Activated CD4-positive, alpha-beta T cell treated with anti-CD3 and anti-CD28 coated beads for 36 hours (primary cell): Measurements from ENCODE around the gene POLRMT. TPM values are rescaled to one million over a fixed set of nuclear protein-coding genes. Genes with fewer than 3 reads are reported as not detected.

Experiments used
- ATAC-seq: fragments of 200-7000 bp; cut with Tn5 transposase; one replicate; pipeline ENCODE4 v1.10.0; 2021; ENCODE audit warnings: mild to moderate bottlenecking, moderate library complexity
- CTCF ChIA-PET: fragments of 350-600 bp; sonication (Branson Sonifier 250); formaldehyde crosslinking; loops from one replicate; lab custom pipeline; 2021; ENCODE audit warnings: antibody characterized with exemption; lab: Charles Lee
- POLR2A ChIA-PET: fragments of 350-600 bp; sonication (Branson Sonifier 250); formaldehyde crosslinking; loops from one replicate; lab custom pipeline; 2021; ENCODE audit warnings: antibody characterized with exemption, inconsistent platforms; lab: Charles Lee
- DNase-seq: peaks from one replicate; pipeline ENCODE4 v3.0.0-alpha.2; 2020
- H3K27ac Mint-ChIP-seq: one replicate; pipeline ENCODE4 v1.8.0; 2021; ENCODE audit warnings: mixed read lengths
- H3K27me3 Mint-ChIP-seq: one replicate; pipeline ENCODE4 v1.8.0; 2021; ENCODE audit warnings: mixed read lengths
- H3K36me3 Mint-ChIP-seq: one replicate; pipeline ENCODE4 v1.8.0; 2021; ENCODE audit warnings: low read depth, mixed read lengths
- H3K4me1 Mint-ChIP-seq: one replicate; pipeline ENCODE4 v1.8.0; 2021; ENCODE audit warnings: mixed read lengths
- H3K4me3 Mint-ChIP-seq: one replicate; pipeline ENCODE4 v1.8.0; 2021; ENCODE audit warnings: mild to moderate bottlenecking, moderate library complexity, mixed read lengths
- H3K9me3 Mint-ChIP-seq: one replicate; pipeline ENCODE4 v1.8.0; 2021; ENCODE audit warnings: low read depth, mixed read lengths
- intact Hi-C, 2 experiments: fragments of 100-400 bp; cut with DNase I in 1 of 2; cut with micrococcal nuclease in 1 of 2; formaldehyde crosslinking; loops; one replicate each; pipeline versions ENCODE4 v1.14.2 to v1.15.1; 2022 to 2024; cut with DNase I, micrococcal nuclease
- total RNA-seq, 2 experiments: library from RNA; stranded (reverse); gene quantifications; one replicate each; pipeline ENCODE4 v1.2.3, GENCODE V29; 2021

POLRMT gene
- total RNA-seq, 2 experiments from 2014 or later = 69.0 to 77.4 TPM

GRCh38 chr19:662207-662961 lies 29.0 kb upstream of the POLRMT start:
- Mint-ChIP-seq H3K4me3 (peak overlapping the region; percentile 96), H3K36me3 (peaks cover 15% of the 10 kb centered on the region), H3K9me3 (no peaks in the 10 kb centered on the region), H3K27me3 (no peaks in the 10 kb centered on the region), H3K27ac (peak overlapping the region; percentile 95), H3K4me1 (peaks cover 42% of the 10 kb centered on the region)
- ChIA-PET CTCF (interaction anchor here (0.6 to 1.7 kb wide), 2 partner anchors 71 to 72 kb away, joined by 3 to 13 read pairs; no protein-coding TSS in a partner anchor), POLR2A (interaction anchor here (1.0 to 1.8 kb wide), 2 partner anchors 18 to 137 kb away, joined by 5 to 7 read pairs; no protein-coding TSS in a partner anchor)
- intact Hi-C loops = loop anchor here (1.0 to 5.0 kb wide), 9 partner anchors 90 to 586 kb away; partner anchors contain the start of genes BSG (in 1 of the 2), MIDN (in 1 of the 2), PTBP1 (in 1 of the 2) and RNU6-2 (in 1 of the 2)
- peak; percentile 35 for ATAC-seq
- DNase-seq = peak; percentile 85

DNA sequence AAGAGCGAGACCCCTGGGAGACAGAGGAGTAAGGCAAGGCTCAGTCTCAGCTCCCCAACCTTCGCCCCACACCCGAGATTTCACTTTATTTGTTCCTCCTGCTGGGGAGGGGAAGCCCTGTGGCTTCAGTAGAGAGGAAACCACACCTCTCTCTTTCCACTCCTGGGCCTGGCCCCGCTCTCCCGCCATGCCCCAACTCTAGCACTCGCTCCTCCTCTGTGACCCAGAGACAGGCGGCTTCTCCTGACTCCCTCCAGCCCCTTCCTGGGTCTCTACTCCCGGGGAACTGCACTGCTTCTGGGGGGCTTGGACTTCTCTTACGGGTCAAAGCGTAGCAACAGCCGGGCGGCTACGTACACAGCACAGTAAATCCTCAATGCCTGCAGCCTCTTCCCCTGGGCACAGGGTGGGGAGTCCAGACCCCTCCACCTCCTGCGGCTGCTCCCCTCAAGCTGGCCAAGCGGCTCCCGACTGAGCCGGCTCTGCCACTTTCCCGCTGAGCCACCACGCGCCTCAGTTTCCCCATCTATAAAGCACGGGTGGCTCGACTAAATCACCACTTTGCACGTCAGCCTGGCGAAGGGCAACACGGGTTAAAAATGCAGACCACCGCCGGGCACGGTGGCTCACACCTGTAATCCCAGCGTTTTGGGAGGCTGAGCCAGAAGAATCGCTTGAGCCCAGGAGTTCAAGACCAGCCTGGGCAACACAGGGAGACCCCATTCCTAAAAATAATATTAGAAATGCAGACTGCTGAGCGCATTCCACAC lies 28.3 kb upstream of the POLRMT start:
- DNase-seq = peak; percentile 81
- peak overlapping the region; percentile 95 for H3K27ac Mint-ChIP-seq
- peak overlapping the region; percentile 96 for H3K4me3 Mint-ChIP-seq
- ATAC-seq = peak; percentile 50
- intact Hi-C loops = loop anchor here (1.0 to 5.0 kb wide), 10 partner anchors 28 to 587 kb away; partner anchors contain the start of genes BSG (in 1 of the 2), MIDN (in 1 of the 2), POLRMT (in 1 of the 2) and PTBP1 (in 1 of the 2)
- no peaks in the 10 kb centered on the region for H3K27me3 Mint-ChIP-seq
- H3K4me1 Mint-ChIP-seq = peaks cover 47% of the 10 kb centered on the region
- ChIA-PET CTCF (interaction anchor here (0.6 to 0.7 kb wide), 2 partner anchors 25 to 73 kb away, joined by 3 to 4 read pairs; no protein-coding TSS in a partner anchor), POLR2A (interaction anchor here (1.0 to 1.7 kb wide), 2 partner anchors 50 to 87 kb away, joined by 3 to 8 read pairs; no protein-coding TSS in a partner anchor)
- no peaks in the 10 kb centered on the region for H3K9me3 Mint-ChIP-seq
- peaks cover 15% of the 10 kb centered on the region for H3K36me3 Mint-ChIP-seq

GRCh38 chr19:660793-661426 lies 27.6 kb upstream of the POLRMT start:
- DNase-seq = no peak
- Mint-ChIP-seq H3K27me3 (no peaks in the 10 kb centered on the region), H3K9me3 (no peaks in the 10 kb centered on the region), H3K27ac (peak overlapping the region; percentile 95), H3K4me1 (peaks cover 51% of the 10 kb centered on the region), H3K4me3 (peak overlapping the region; percentile 96), H3K36me3 (peaks cover 20% of the 10 kb centered on the region)
- ATAC-seq = no peak
- intact Hi-C loops = loop anchor here (1.0 to 5.0 kb wide), 6 partner anchors 28 to 511 kb away; partner anchors contain the start of genes BSG (in 1 of the 2), POLRMT (in 1 of the 2), PTBP1 (in 1 of the 2) and SBNO2 (in 1 of the 2)
- ChIA-PET POLR2A (interaction anchor here (0.5 to 1.7 kb wide), 4 partner anchors 20 to 498 kb away, joined by 3 to 8 read pairs (median 3); no protein-coding TSS in a partner anchor), CTCF (interaction anchor here (0.7 kb wide), 1 partner anchor 24 kb away, joined by 4 read pairs; no protein-coding TSS in a partner anchor)

GRCh38 chr19:658916-659839 lies 25.8 kb upstream of the POLRMT start:
- H3K27ac Mint-ChIP-seq = peak overlapping the region; percentile 95
- H3K4me1 Mint-ChIP-seq = peaks cover 55% of the 10 kb centered on the region
- H3K9me3 Mint-ChIP-seq = no peaks in the 10 kb centered on the region
- peak overlapping the region; percentile 96 for H3K4me3 Mint-ChIP-seq
- DNase-seq (peak; percentile 48), ATAC-seq (no peak)
- no peaks in the 10 kb centered on the region for H3K27me3 Mint-ChIP-seq
- H3K36me3 Mint-ChIP-seq = peaks cover 32% of the 10 kb centered on the region
- ChIA-PET CTCF (interaction anchor here (0.6 kb wide), 1 partner anchor 148 kb away, joined by 4 read pairs; no protein-coding TSS in a partner anchor), POLR2A (no interaction called here)
- intact Hi-C loops = no loop called here

DNA sequence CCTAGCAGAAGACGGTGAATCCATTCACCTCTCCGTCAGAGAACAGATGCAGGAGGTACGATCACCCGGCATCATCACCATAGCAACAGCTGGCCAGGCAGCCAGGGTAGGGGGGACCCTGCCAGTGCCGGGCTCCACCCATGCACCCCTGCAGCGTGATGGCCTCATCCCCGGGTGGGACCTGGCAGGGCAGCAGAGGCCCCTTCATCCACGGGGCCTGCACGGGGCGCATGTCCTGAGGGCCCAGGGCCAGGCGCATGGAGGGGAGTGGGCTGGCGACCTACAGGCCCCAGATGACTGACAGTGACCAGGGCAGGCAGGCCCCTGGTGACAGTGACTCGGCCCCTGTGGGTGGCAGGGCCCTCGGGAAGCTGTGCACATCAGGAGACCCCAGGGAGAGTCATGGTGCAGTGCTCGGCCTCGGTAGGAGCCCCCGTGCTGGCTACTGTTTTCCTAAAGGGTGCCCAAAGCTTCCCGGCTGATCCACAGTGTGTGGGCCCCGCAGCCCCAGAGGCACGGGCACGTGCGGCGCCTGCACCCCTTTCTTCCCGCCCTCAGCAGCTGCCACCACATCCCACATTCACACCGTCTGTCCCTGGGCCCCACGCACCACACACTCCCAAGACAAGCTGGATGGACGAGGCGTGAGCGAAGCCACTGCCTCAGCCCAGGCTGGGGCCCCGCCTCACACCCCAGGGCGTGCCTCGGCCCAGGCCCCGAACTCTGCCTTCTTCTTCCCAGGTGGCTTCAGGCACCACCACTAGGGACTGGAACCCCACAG lies 24.9 kb upstream of the POLRMT start:
- intact Hi-C loops = no loop called here
- DNase-seq = no peak
- Mint-ChIP-seq H3K4me3 (no peak overlapping the region), H3K36me3 (peaks cover 33% of the 10 kb centered on the region), H3K9me3 (no peaks in the 10 kb centered on the region), H3K27me3 (no peaks in the 10 kb centered on the region), H3K27ac (no peak overlapping the region), H3K4me1 (peaks cover 51% of the 10 kb centered on the region)
- POLR2A ChIA-PET = no interaction called here
- CTCF ChIA-PET = no interaction called here
- no peak for ATAC-seq

GRCh38 chr19:657611-658010 lies 24.3 kb upstream of the POLRMT start:
- DNase-seq (no peak), ATAC-seq (no peak)
- Mint-ChIP-seq H3K27me3 (no peaks in the 10 kb centered on the region), H3K4me1 (peaks cover 51% of the 10 kb centered on the region), H3K36me3 (peaks cover 36% of the 10 kb centered on the region), H3K9me3 (no peaks in the 10 kb centered on the region), H3K4me3 (no peak overlapping the region), H3K27ac (no peak overlapping the region)
- CTCF ChIA-PET = no interaction called here
- POLR2A ChIA-PET = no interaction called here
- intact Hi-C loops = loop anchor here in 1 of 2 experiments (2.0 kb wide), 1 partner anchor 75 kb away; no protein-coding TSS in a partner anchor

DNA sequence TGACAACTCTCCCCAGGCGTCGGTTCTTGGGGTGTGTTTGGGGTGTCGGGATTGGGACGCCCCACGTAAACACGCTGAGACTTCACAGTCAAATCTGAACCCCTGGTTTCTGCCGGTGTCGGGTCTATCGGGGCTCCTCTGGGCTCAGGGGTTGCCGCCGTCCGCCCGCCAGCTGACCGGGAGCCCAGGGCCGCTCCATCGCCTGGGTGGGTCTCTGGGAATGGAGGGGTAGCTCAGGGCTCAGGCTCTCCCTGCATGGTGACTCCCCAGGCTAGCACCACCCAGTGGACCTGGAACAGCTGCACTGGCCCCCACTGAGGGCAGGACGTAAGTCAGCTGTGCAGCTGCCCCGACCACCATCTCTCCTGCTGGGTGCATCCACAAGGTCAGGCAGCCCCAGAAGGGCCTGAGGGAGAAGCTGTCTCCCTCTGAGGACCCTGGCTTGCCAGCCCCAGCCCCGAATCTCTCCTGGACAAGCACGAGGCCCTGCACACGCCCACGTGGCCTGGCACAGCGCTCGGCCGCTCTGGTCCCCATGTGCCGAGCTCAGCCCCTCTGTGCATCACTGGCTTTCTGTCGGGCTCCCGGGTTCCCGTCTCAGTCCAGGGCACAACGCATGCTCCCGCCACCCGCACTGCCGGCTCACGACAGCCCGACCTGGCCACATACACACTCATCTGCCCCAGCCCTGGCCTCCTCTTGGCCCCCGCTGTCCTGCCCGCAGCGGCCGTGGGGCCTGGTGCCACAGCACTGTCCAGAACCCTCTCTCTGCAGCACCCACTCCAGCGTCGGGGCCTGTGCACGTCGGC lies 23.6 kb upstream of the POLRMT start:
- DNase-seq = no peak
- no peak overlapping the region for H3K4me3 Mint-ChIP-seq
- H3K27me3 Mint-ChIP-seq = no peaks in the 10 kb centered on the region
- ATAC-seq = no peak
- POLR2A ChIA-PET = interaction anchor here (0.6 kb wide), 1 partner anchor 19 kb away, joined by 3 read pairs; no protein-coding TSS in a partner anchor
- CTCF ChIA-PET = interaction anchor here (0.6 to 1.0 kb wide), 2 partner anchors 124 to 823 kb away, joined by 3 read pairs; no protein-coding TSS in a partner anchor
- peaks cover 51% of the 10 kb centered on the region for H3K4me1 Mint-ChIP-seq
- peaks cover 35% of the 10 kb centered on the region for H3K36me3 Mint-ChIP-seq
- H3K9me3 Mint-ChIP-seq = no peaks in the 10 kb centered on the region
- H3K27ac Mint-ChIP-seq = no peak overlapping the region
- intact Hi-C loops = loop anchor here in 1 of 2 experiments (2.0 kb wide), 1 partner anchor 74 kb away; no protein-coding TSS in a partner anchor

GRCh38 chr19:655691-656090 lies 22.4 kb upstream of the POLRMT start:
- Mint-ChIP-seq H3K9me3 (no peaks in the 10 kb centered on the region), H3K4me1 (peaks cover 48% of the 10 kb centered on the region), H3K27ac (peak overlapping the region; percentile 51), H3K27me3 (no peaks in the 10 kb centered on the region), H3K4me3 (no peak overlapping the region), H3K36me3 (peaks cover 28% of the 10 kb centered on the region)
- DNase-seq (no peak), ATAC-seq (no peak)
- intact Hi-C loops = loop anchor here in 1 of 2 experiments (2.0 kb wide), 1 partner anchor 73 kb away; no protein-coding TSS in a partner anchor
- CTCF ChIA-PET = interaction anchor here (0.6 to 1.5 kb wide), 2 partner anchors 14 to 311 kb away, joined by 3 to 4 read pairs; no protein-coding TSS in a partner anchor
- POLR2A ChIA-PET = interaction anchor here (0.5 kb wide), 1 partner anchor 13 kb away, joined by 4 read pairs; no protein-coding TSS in a partner anchor

DNA sequence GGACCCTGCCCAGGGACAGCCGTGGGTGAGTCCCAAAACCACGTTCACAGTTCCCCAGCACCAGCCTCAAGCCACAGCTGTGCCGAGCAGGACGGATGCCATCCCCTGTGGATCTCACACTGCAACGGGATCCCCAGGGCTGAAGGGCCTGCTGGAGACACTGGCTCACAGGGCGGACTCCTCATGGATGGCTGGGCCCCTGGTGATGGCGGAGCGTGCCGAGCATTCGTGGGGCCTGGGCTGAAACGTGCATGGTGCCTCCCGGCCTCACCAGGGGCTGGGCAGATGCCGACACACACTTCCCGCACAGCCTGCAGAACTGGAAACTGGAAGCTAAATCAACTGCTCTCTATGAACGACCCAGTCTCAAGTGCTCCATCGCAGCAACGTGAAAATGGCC lies 20.1 kb upstream of the POLRMT start:
- Mint-ChIP-seq H3K36me3 (peaks cover 33% of the 10 kb centered on the region), H3K4me1 (peaks cover 28% of the 10 kb centered on the region), H3K4me3 (no peak overlapping the region), H3K27me3 (no peaks in the 10 kb centered on the region), H3K9me3 (no peaks in the 10 kb centered on the region), H3K27ac (no peak overlapping the region)
- CTCF ChIA-PET = no interaction called here
- DNase-seq (no peak), ATAC-seq (no peak)
- POLR2A ChIA-PET = no interaction called here
- intact Hi-C loops = no loop called here
